H9 (cell line): ENCODE measurements around the gene NPAS3. TPM values are rescaled to one million over a fixed set of nuclear protein-coding genes. Genes with fewer than 3 reads are reported as not detected.

Source experiments
- DNase-seq: peaks from one replicate; pipeline ENCODE4 v3.0.0-alpha.2; 2017
- H2AFZ ChIP-seq: one replicate; pipeline ENCODE4 v1.6.1; 2013; ENCODE audit warnings: mild to moderate bottlenecking, low read length, control low read depth, moderate library complexity
- H2AK5ac ChIP-seq: 2 replicates; pipeline ENCODE4 v1.6.1; 2013; ENCODE audit warnings: low read length, control low read depth, mixed read lengths; ENCODE audit not compliant: insufficient read length
- H2BK120ac ChIP-seq: one replicate; pipeline ENCODE4 v1.6.1; 2013; ENCODE audit warnings: low read depth, mild to moderate bottlenecking, low read length, control low read depth, inconsistent platforms; ENCODE audit not compliant: poor library complexity, severe bottlenecking
- H2BK12ac ChIP-seq: 2 replicates; pipeline ENCODE4 v1.6.1; 2013; ENCODE audit warnings: low read length, control low read depth, mixed read lengths, low read depth; ENCODE audit not compliant: insufficient read length
- H2BK15ac ChIP-seq: 2 replicates; pipeline ENCODE4 v1.6.1; 2013; ENCODE audit warnings: low read depth, low read length, control low read depth
- H2BK20ac ChIP-seq: one replicate; pipeline ENCODE4 v1.6.1; 2013; ENCODE audit warnings: low read depth, mild to moderate bottlenecking, low read length, control low read depth, inconsistent platforms; ENCODE audit not compliant: poor library complexity, severe bottlenecking
- H2BK5ac ChIP-seq: 2 replicates; pipeline ENCODE4 v1.6.1; 2013; ENCODE audit warnings: low read length, control low read depth, mixed read lengths; ENCODE audit not compliant: insufficient read length
- H3K14ac ChIP-seq: 2 replicates; pipeline ENCODE4 v1.6.1; 2013; ENCODE audit warnings: low read length, control low read depth; ENCODE audit not compliant: insufficient read depth
- H3K18ac ChIP-seq: 2 replicates; pipeline ENCODE4 v1.6.1; 2013; ENCODE audit warnings: low read depth, mild to moderate bottlenecking, mixed read lengths, low read length, control low read depth; ENCODE audit not compliant: insufficient read length
- H3K23ac ChIP-seq: 2 replicates; pipeline ENCODE4 v1.6.1; 2013; ENCODE audit warnings: low read length, control low read depth, mixed read lengths, low read depth; ENCODE audit not compliant: insufficient read length
- H3K23me2 ChIP-seq: 2 replicates; pipeline ENCODE4 v1.6.1; 2013; ENCODE audit warnings: low read depth, mild to moderate bottlenecking, mixed read lengths, low read length, control low read depth; ENCODE audit not compliant: insufficient read length, poor library complexity, severe bottlenecking
- H3K27ac ChIP-seq: 2 replicates; pipeline ENCODE4 v1.5.1; 2013; ENCODE audit warnings: low read length, control low read depth, mixed read lengths, low read depth; ENCODE audit not compliant: insufficient read length
- H3K27me3 ChIP-seq: 2 replicates; pipeline ENCODE4 v1.6.1; 2013; ENCODE audit warnings: low read length, control low read depth, inconsistent platforms; ENCODE audit not compliant: insufficient read depth
- H3K4ac ChIP-seq: 2 replicates; pipeline ENCODE4 v1.6.1; 2013; ENCODE audit warnings: low read depth, mild to moderate bottlenecking, control low read depth, inconsistent platforms, low read length, moderate library complexity
- H3K4me1 ChIP-seq: 2 replicates; pipeline ENCODE4 v1.6.1; 2013; ENCODE audit warnings: low read length, control low read depth, inconsistent platforms; ENCODE audit not compliant: insufficient read depth
- H3K4me2 ChIP-seq: 2 replicates; pipeline ENCODE4 v1.6.1; 2013; ENCODE audit warnings: low read length, control low read depth, mixed read lengths; ENCODE audit not compliant: insufficient read length, insufficient read depth
- H3K56ac ChIP-seq: 2 replicates; pipeline ENCODE4 v1.6.1; 2013; ENCODE audit warnings: low read depth, mild to moderate bottlenecking, mixed read lengths, low read length, control low read depth; ENCODE audit not compliant: insufficient read length
- H3K79me1 ChIP-seq: 2 replicates; pipeline ENCODE4 v1.6.1; 2013; ENCODE audit warnings: low read depth, mild to moderate bottlenecking, moderate library complexity, low read length, control low read depth, inconsistent platforms; ENCODE audit not compliant: insufficient read depth, poor library complexity, severe bottlenecking
- H3K79me2 ChIP-seq: 2 replicates; pipeline ENCODE4 v1.6.1; 2013; ENCODE audit warnings: low read length, control low read depth, inconsistent platforms; ENCODE audit not compliant: insufficient read depth
- H3K9ac ChIP-seq: 2 replicates; pipeline ENCODE4 v1.6.1; 2013; ENCODE audit warnings: low read length, control low read depth, mixed read lengths; ENCODE audit not compliant: insufficient read length; ENCODE audit errors: extremely low read depth
- H3K9me3 ChIP-seq: one replicate; pipeline ENCODE4 v1.6.1; 2013; ENCODE audit warnings: low read depth, low read length, inconsistent platforms; ENCODE audit not compliant: control insufficient read depth
- H3T11ph ChIP-seq: one replicate; pipeline ENCODE4 v1.6.1; 2013; ENCODE audit warnings: mild to moderate bottlenecking, low read length, control low read depth, inconsistent platforms
- H4K20me1 ChIP-seq: one replicate; pipeline ENCODE4 v1.6.1; 2013; ENCODE audit not compliant: control insufficient read depth, insufficient read length, insufficient read depth
- H4K5ac ChIP-seq: 2 replicates; pipeline ENCODE4 v1.6.1; 2013; ENCODE audit warnings: low read depth, mild to moderate bottlenecking, mixed read lengths, low read length, control low read depth; ENCODE audit not compliant: insufficient read length
- H4K8ac ChIP-seq: replicated peaks from 2 replicates; pipeline ENCODE4 v1.6.1; 2013; ENCODE audit warnings: low read length, control low read depth, mixed read lengths, low read depth; ENCODE audit not compliant: insufficient read length
- H4K91ac ChIP-seq: 2 replicates; pipeline ENCODE4 v1.6.1; 2013; ENCODE audit warnings: low read depth, mild to moderate bottlenecking, moderate library complexity, mixed read lengths, low read length, control low read depth; ENCODE audit not compliant: insufficient read length
- H3K27ac Mint-ChIP-seq, 3 experiments: 2 replicates in 2 of 3; 3 replicates in 1 of 3; pipeline ENCODE4 v1.8.0; 2020 to 2021; ENCODE audit warnings: mixed read lengths in 3 of 3, mild to moderate bottlenecking in 1 of 3, moderate library complexity in 1 of 3
- H3K27me3 Mint-ChIP-seq: 2 replicates; pipeline ENCODE4 v1.8.0; 2021; ENCODE audit warnings: low read depth, mild to moderate bottlenecking, moderate library complexity, mixed read lengths
- H3K36me3 Mint-ChIP-seq, 3 experiments: 2 replicates in 2 of 3; 3 replicates in 1 of 3; pipeline ENCODE4 v1.8.0; 2020 to 2021; ENCODE audit warnings: low read depth in 3 of 3, mixed read lengths in 3 of 3; ENCODE audit not compliant: insufficient read depth in 1 of 3
- H3K4me1 Mint-ChIP-seq, 2 experiments: 2 replicates each; pipeline ENCODE4 v1.8.0; 2020; ENCODE audit warnings: mixed read lengths in 2 of 2
- H3K4me3 Mint-ChIP-seq, 2 experiments: 2 replicates in 1 of 2; 3 replicates in 1 of 2; pipeline ENCODE4 v1.8.0; 2020 to 2021; ENCODE audit warnings: mild to moderate bottlenecking in 2 of 2, mixed read lengths in 2 of 2, moderate library complexity in 1 of 2
- H3K9me3 Mint-ChIP-seq, 2 experiments: 2 replicates in 1 of 2; 3 replicates in 1 of 2; pipeline ENCODE4 v1.8.0; 2020; ENCODE audit warnings: mild to moderate bottlenecking in 2 of 2, mixed read lengths in 2 of 2, moderate library complexity in 1 of 2
- WGBS: extraction: QIAGEN DNeasy Blood & Tissue Kit; methylation state at CpG from one replicate; pipeline ENCODE4 v1.1.7; 2013; ENCODE audit warnings: missing lambda C conversion rate, low lambda C conversion rate, mixed read lengths; ENCODE audit not compliant: insufficient read length; ENCODE audit errors: extremely low coverage; 5-methylcytosine and 5-hydroxymethylcytosine counted together
- total RNA-seq: library from RNA; stranded (reverse); gene quantifications from 2 replicates; pipeline ENCODE4 v1.2.1, GENCODE V29; 2021
- TF ChIP-seq, protein P1 (sequence below): fragments of 200-600 bp; sonication (generic); conservative IDR thresholded peaks from 3 replicates; pipeline ENCODE4 v1.8.0; 2021; ENCODE audit warnings: antibody characterized with exemption, mild to moderate bottlenecking

NPAS3 gene
- total RNA-seq, 1 experiment from 2014 or later, result 0.17 TPM

DNA sequence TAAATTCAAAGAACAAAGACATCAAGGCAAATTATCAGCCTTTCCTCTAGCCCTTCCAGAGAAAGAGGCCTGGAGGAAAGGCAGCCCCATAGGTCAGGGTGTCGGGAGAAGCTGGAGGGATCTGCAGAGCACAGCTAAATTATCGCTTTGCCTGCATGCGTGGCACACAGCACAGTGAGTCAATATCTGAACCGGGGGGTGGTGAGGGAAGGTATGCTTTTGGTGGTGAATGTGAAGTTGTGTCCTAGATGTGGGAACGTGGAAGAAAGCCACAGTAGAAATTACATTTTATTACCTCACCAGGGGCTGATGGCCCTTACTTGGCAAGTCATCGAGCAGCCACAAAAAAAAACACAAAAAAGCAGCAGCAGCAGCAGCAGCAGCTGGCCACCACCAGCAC lies 769.0 kb downstream of the NPAS3 start:
- no peak overlapping the region for H4K91ac ChIP-seq
- no peak overlapping the region for H3K4me2 ChIP-seq
- H3K79me2 ChIP-seq, result no peaks in the 10 kb centered on the region
- H2AK5ac ChIP-seq, result no peak overlapping the region
- no peak overlapping the region for H2BK12ac ChIP-seq
- H3T11ph ChIP-seq, result no peak overlapping the region
- H3K27me3 Mint-ChIP-seq, result no peaks in the 10 kb centered on the region
- no peaks in the 10 kb centered on the region for H3K9me3 ChIP-seq
- H3K14ac ChIP-seq, result no peak overlapping the region
- H2BK5ac ChIP-seq, result no peak overlapping the region
- H4K5ac ChIP-seq, result no peak overlapping the region
- H3K23me2 ChIP-seq, result no peaks in the 10 kb centered on the region
- no peak overlapping the region for H2BK120ac ChIP-seq
- no CpG with 5 or more reads among the region's 6 CpGs for WGBS
- H3K79me1 ChIP-seq, result no peaks in the 10 kb centered on the region
- H2AFZ ChIP-seq, result no peak overlapping the region
- peak overlapping the region in 1 of 3 experiments; percentile 49; a peak in 1 of 7 replicates for H3K27ac Mint-ChIP-seq
- H3K4me1 ChIP-seq, result peaks cover 5% of the 10 kb centered on the region; the same call in 1 of the 2 replicates
- H2BK15ac ChIP-seq, result no peak overlapping the region
- H3K27me3 ChIP-seq, result 0 out of 2 replicates have a peak, but pooled peaks cover 2% of the 10 kb centered on the region
- H3K9ac ChIP-seq, result no peak overlapping the region
- no peaks in the 10 kb centered on the region for H3K9me3 Mint-ChIP-seq
- H3K4me1 Mint-ChIP-seq, result peaks cover 34 to 40% of the 10 kb centered on the region in 2 experiments
- no peak overlapping the region for H3K23ac ChIP-seq
- no peak for DNase-seq
- H3K4me3 Mint-ChIP-seq, result no peak overlapping the region
- no peak overlapping the region for H3K4ac ChIP-seq
- TF ChIP-seq, protein P1, sequence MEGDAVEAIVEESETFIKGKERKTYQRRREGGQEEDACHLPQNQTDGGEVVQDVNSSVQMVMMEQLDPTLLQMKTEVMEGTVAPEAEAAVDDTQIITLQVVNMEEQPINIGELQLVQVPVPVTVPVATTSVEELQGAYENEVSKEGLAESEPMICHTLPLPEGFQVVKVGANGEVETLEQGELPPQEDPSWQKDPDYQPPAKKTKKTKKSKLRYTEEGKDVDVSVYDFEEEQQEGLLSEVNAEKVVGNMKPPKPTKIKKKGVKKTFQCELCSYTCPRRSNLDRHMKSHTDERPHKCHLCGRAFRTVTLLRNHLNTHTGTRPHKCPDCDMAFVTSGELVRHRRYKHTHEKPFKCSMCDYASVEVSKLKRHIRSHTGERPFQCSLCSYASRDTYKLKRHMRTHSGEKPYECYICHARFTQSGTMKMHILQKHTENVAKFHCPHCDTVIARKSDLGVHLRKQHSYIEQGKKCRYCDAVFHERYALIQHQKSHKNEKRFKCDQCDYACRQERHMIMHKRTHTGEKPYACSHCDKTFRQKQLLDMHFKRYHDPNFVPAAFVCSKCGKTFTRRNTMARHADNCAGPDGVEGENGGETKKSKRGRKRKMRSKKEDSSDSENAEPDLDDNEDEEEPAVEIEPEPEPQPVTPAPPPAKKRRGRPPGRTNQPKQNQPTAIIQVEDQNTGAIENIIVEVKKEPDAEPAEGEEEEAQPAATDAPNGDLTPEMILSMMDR, result no peak
- no peak overlapping the region for H2BK20ac ChIP-seq
- no peak overlapping the region for H3K56ac ChIP-seq
- H3K27ac ChIP-seq, result no peak overlapping the region
- H3K36me3 Mint-ChIP-seq, result no peaks in the 10 kb centered on the region
- H3K18ac ChIP-seq, result peak overlapping the region; percentile 10
- H4K20me1 ChIP-seq, result no peaks in the 10 kb centered on the region
- no peak overlapping the region for H4K8ac ChIP-seq
